Pons (tissue), 1 donor: ENCODE measurements around the gene FSD2.
"Not testable (repeated sequence)": the region's sequence is repeated elsewhere in the genome, so short reads cannot be mapped to it uniquely, and the experiment has no call there.

ENCODE experiments used
- DNase-seq: peaks from one replicate; pipeline ENCODE4 v3.0.0-alpha.2; 2016; ENCODE audit warnings: low spot score

The FSD2 gene

GRCh38 chr15:82830427-82831173, 24.7 kb upstream of the FSD2 start:
- DNase-seq: no peak

GRCh38 chr15:82829234-82829633, 23.4 kb upstream of the FSD2 start:
- DNase-seq: no peak

GRCh38 chr15:82828075-82828474, 22.2 kb upstream of the FSD2 start:
- DNase-seq: no peak

GRCh38 chr15:82823049-82823448, 17.2 kb upstream of the FSD2 start:
- no peak for DNase-seq

- not testable (repeated sequence) for DNase-seq
Measured at GRCh38 chr15:82821851-82822250, 16.0 kb upstream of the FSD2 start.

GRCh38 chr15:82821396-82821795, 15.5 kb upstream of the FSD2 start:
- DNase-seq: not testable (repeated sequence)

- DNase-seq: no peak
Measured at GRCh38 chr15:82820128-82820527, 14.3 kb upstream of the FSD2 start.

- DNase-seq: no peak
Measured at GRCh38 chr15:82812994-82813393, 7.1 kb upstream of the FSD2 start.

- DNase-seq: no peak
Measured at GRCh38 chr15:82810890-82811426, 5.1 kb upstream of the FSD2 start.

GRCh38 chr15:82810061-82810889, 4.4 kb upstream of the FSD2 start:
- peak; percentile 39 for DNase-seq

GRCh38 chr15:82809308-82810060, 3.6 kb upstream of the FSD2 start, which contains the start of gene WHAMM:
WHAMM (plus strand) TSS chr15:82809628; CDS start chr15:82809727, 99 bp downstream.
- peak; percentile 99 for DNase-seq

GRCh38 chr15:82808634-82809041, 2.8 kb upstream of the FSD2 start:
- no peak for DNase-seq

GRCh38 chr15:82807920-82808633, 2.2 kb upstream of the FSD2 start:
- DNase-seq: no peak

- DNase-seq: no peak
Measured at GRCh38 chr15:82804575-82804949, 1.3 kb downstream of the FSD2 start.

- no peak for DNase-seq
Measured at GRCh38 chr15:82803793-82804574, 1.9 kb downstream of the FSD2 start.

GRCh38 chr15:82802497-82802896, 3.4 kb downstream of the FSD2 start:
- no peak for DNase-seq

GRCh38 chr15:82799183-82799841, 6.6 kb downstream of the FSD2 start:
- no peak for DNase-seq

- DNase-seq: no peak
Measured at GRCh38 chr15:82798531-82799166, 7.2 kb downstream of the FSD2 start.

GRCh38 chr15:82798104-82798503, 7.8 kb downstream of the FSD2 start:
- DNase-seq: no peak

GRCh38 chr15:82793737-82794136, 12.1 kb downstream of the FSD2 start:
- no peak for DNase-seq
